GM21529 (cell line): ENCODE results near the gene SC5D.
A peak's percentile ranks its signal among the peaks of the same experiment; 100 is the strongest.

Source experiments
- ATAC-seq: cut with Tn5 transposase; IDR thresholded peaks from one replicate; pipeline ENCODE4 v1.9.1; 2021; ENCODE audit not compliant: unreplicated experiment

Gene SC5D

GRCh38 chr11:121291896-121292494 lies 576 bp upstream of the SC5D start:
- ATAC-seq = peak; percentile 25

GRCh38 chr11:121293288-121293594 lies 670 bp downstream of the SC5D start:
- ATAC-seq = peak; percentile 3

GRCh38 chr11:121295246-121296029 lies 2.9 kb downstream of the SC5D start:
- no peak for ATAC-seq

- ATAC-seq = no peak
Observed at GRCh38 chr11:121297872-121298271, 5.3 kb downstream of the SC5D start.

DNA sequence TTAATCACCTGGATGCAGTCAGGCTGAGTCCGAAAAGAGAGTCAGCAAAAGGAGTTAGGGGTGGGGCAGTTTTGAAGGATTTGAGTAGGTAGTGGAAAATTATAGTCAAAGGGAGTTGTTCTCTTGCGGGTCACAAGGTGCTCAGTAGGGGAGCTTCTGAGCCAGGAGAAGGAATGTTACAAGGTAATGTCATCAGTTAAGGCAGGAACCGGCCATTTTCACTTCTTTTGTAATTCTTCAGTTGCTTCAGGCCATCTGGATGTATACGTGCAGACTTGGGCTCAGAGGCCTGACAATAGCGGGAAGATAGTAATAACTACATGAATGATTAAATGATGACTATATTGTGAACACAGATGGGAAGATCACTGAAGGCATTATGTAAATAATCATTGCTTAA lies 6.2 kb downstream of the SC5D start:
- ATAC-seq = no peak

- ATAC-seq = no peak
Observed at GRCh38 chr11:121299417-121299816, 6.8 kb downstream of the SC5D start.

DNA sequence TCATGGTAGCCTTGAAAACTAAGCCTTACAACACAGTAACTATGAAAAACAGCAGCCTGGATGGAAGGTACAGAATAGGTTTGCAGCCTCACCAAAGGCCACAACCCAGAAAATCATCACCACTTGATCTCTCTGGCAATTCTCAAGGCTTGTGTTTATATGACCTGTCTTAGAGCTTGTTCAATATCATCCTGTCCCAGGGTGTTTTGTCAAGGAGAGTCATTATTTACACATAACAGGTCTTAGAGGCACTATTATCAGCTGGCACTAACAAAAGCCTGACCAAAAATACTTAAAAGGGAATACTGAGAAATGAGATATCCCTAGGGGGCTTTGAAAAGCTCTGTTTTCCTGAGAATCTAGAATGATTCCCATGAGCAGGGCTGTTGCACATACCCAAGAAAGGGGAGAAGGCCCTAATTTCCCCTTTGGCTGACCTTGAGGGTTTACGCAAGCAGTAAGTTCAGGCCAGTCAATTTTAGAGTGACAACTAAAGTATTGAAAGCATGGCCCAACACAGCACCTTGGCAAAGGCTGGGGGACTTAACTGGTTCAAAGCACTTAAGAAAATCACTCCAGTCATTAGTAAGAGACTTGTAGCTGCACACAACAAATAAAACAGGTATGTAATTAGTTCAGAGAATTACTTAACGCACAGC lies 7.9 kb downstream of the SC5D start:
- ATAC-seq = no peak

DNA sequence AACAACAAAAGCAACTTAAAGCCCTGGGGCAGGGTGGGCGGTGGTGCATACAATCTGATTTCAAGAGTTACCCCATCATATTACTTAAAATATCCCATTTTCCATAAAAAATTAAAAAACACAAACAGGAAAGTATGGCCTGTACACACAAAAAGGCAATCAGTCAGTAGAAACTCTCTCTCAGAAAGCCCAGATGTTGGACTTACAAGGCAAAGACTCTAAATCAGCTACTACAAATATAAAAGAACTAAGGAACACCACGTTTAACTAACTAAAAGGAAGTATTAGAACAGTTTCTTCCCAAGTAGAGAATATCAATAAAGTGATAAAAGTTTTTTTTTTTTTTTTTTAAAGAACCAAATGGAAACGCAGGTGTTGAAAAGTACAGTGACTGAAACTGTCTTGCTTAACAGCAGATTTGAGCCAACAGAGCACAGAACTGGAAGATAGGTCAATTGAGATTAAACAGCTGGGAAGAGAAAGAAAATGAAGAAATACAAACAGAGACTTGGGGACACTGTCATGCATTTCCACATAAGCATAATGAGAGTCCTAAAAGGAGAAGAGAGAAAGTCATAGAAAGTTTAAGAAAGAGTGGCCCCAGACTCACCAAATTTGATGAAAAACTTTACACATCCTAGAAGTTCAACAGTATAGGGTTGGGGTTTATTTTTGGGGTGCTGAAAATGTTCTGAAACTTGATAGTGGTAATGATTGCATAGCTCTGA lies 8.6 kb downstream of the SC5D start:
- ATAC-seq = peak; percentile 56

DNA sequence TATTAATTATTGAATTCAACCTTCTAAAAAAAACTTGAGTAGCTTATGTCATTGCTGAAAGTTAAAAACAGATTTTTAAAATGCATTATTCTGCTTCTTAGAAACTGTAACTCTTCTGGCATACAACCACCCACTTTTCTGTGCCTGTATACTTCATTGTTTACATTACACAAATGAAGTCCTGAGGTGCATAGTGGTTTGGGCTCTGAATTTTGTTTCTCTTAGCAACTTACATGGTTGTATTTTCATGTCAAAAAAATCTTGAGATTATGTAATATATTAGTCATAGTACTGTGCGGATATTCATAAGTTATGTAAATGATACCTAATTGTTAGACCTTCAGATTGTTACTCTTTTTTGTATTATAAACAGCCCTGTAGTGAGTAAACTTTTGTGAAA lies 12.2 kb downstream of the SC5D start:
- ATAC-seq = no peak

DNA sequence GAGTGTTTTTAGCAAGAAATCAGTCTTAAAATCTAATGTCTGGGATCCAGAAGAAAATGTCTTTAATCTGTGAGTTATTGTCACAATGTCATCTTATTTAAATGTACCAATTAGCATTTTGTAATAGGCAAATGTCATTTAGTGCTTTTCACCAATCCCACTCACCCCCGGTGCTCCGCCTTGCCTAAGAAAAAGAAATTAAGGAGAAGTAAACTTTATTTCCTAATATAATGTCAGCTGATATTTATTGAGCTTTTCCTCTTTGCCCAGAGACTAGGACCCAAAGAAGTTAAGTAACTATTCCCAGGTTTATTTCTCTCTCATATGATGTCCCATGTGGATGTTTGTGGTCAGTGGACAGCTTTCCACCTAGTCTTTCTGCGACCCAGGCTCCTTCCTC lies 16.2 kb downstream of the SC5D start:
- no peak for ATAC-seq

- peak; percentile 95 for ATAC-seq
Observed at GRCh38 chr11:121309688-121310087, 17.1 kb downstream of the SC5D start.

DNA sequence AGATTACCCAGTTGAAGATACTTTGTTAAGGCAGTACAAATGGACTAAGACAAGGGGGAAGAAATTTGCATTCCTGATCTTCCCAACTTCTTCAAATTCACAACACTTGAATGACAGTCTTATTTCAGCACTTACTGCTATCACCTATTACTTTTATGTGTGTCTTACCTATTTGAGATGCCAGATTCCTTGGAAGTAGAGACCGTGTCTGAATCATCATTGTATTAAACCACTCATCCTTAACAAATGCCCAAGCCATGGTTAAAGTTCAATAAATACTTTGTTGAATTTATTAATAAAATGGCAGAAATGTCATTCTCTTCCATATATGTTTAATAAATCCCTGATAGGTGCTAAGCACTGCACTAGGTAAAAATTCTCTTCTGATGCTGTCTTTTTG lies 18.3 kb downstream of the SC5D start:
- ATAC-seq = no peak

DNA sequence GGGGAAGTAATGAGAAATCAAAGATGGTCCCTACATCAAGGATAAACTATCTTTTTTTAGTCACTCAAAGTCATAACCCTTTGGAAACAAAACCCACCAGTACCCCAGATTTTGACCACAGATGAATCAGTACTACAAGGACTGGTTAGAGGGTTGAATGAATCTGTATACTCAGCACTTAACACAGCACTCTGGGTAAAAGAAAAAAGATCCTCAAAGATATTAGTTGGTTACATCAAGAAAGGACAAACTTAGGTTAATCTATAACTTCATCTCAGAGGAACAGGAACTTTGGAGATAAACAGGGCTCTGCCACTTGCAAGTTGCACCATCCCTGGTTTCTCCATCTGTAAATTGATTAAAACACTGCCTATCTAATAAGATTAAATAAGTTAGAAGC lies 18.8 kb downstream of the SC5D start:
- no peak for ATAC-seq

DNA sequence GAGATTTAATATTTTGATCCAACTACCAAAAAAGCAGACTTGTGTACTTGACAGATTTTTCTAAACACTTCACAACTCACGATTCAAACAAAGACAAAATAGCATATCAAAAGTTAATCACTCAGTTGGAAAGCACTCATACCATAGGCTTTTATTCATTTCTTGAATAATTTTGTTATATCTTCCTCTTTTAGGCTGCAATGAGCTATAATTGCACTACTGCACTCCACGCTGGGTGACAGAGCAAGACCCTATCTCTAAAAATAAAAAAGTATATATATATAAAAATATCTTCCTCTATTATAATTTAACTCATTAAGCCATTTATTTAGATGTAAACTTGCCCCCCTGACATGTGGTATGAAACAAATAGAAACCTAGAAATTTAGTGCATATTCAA lies 19.9 kb downstream of the SC5D start:
- no peak for ATAC-seq

- ATAC-seq = peak; percentile 70
Observed at GRCh38 chr11:121318848-121319834, 26.6 kb downstream of the SC5D start.

DNA sequence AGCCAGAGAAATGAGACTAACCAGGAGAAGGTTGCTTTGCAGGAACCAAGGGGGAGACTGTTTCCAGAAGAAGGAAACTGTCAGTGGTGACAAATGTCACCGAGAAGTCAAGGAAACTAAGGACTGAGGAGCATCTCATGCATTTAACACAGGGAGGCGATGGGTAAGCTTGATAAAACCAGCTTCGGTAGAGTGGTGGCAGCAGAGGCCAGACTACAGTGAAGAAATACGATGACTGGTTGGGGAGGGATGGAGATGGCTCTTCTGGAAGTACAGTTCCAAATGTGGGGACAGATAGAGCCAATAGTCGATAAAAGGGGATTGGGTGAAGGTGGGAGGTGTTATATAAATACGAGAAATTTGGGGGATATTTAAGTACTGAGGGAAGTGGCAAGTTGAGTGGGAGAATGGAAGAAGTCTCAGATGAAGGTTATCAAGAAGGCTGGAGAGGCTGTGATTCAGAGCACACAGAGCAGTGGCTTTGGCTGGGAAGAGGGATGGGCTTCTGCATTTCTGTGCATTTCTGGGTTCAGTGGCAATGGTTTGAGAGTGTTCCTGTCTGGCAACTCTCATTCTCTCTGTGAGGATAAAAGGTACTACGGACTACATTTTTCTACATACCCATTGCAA lies 29.2 kb downstream of the SC5D start:
- ATAC-seq = peak; percentile 90

GRCh38 chr11:121323046-121323607 lies 30.6 kb downstream of the SC5D start:
- ATAC-seq = no peak

DNA sequence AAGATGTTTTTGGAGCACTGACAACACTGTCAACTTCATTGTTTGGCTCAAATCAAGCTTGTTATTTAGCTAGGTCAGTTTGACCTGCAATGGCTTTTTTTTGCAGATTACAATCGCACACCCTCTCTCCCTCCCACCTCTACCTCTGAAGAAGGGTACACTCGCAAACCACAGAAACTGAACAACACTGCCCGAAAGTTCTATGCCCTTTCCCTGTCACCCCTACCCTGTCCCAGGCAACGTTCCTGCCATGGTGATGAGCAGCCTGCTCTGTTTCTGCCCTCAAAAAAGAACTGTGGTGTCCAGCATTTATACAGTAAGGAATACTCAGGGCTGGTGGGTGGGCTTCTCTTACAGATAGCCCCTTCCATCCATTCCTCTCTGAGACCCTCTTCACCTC lies 33.7 kb downstream of the SC5D start:
- ATAC-seq = no peak

DNA sequence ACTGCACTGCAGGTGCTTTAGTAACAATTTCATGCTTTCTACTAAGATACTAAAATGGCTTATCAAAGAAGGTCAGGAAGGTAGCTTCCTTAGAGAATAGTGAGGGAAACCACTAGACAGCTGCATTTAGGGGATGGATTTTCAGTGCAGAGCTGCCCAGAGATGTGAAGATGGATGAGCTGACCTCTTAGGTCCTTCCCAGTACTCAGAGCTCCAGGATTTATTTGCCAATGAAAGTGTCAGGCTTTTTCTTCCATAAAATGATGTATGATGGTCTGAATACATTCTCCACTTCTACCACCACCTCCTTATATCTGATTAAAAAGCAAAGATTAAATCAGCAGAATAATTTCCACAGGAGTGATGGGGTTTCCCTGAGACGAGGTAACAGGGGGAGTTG lies 35.0 kb downstream of the SC5D start:
- ATAC-seq = no peak
